ENCODE results near the gene NUDT15.
"Not testable (repeated sequence)": the region's sequence is repeated elsewhere in the genome, so short reads cannot be mapped to it uniquely, and the experiment has no call there.

The NUDT15 gene

GRCh38 chr13:48043789-48044503, 6.4 kb downstream of the NUDT15 start:
- DNase-seq = no peak

GRCh38 chr13:48050550-48050949, 13.0 kb downstream of the NUDT15 start:
- DNase-seq = no peak

GRCh38 chr13:48054601-48055000, 17.1 kb downstream of the NUDT15 start:
- no peak for DNase-seq

- DNase-seq = no peak
These were observed 18.2 kb downstream of the NUDT15 start for GRCh38 chr13:48055712-48056111.

GRCh38 chr13:48058536-48058935, 21.0 kb downstream of the NUDT15 start:
- not testable (repeated sequence) for DNase-seq

GRCh38 chr13:48059951-48060350, 22.4 kb downstream of the NUDT15 start:
- DNase-seq = not testable (repeated sequence)

- DNase-seq = no peak
These were observed 28.9 kb downstream of the NUDT15 start for GRCh38 chr13:48066310-48066989.

- DNase-seq = no peak
These were observed 30.5 kb downstream of the NUDT15 start for GRCh38 chr13:48068036-48068435.

- DNase-seq = no peak
These were observed 31.4 kb downstream of the NUDT15 start for GRCh38 chr13:48068952-48069351.

- no peak for DNase-seq
These were observed 32.0 kb downstream of the NUDT15 start for GRCh38 chr13:48069573-48069972.

GRCh38 chr13:48070942-48071341, 33.4 kb downstream of the NUDT15 start:
- no peak for DNase-seq

GRCh38 chr13:48072304-48072703, 34.8 kb downstream of the NUDT15 start:
- DNase-seq = no peak

- DNase-seq = no peak
These were observed 35.3 kb downstream of the NUDT15 start for GRCh38 chr13:48072787-48073186.

- DNase-seq = no peak
These were observed 36.5 kb downstream of the NUDT15 start for GRCh38 chr13:48074006-48074405.

- DNase-seq = no peak
These were observed 40.7 kb downstream of the NUDT15 start for GRCh38 chr13:48078251-48078656.

GRCh38 chr13:48081739-48082138, 44.2 kb downstream of the NUDT15 start:
- DNase-seq = no peak

- DNase-seq = no peak
These were observed 48.7 kb downstream of the NUDT15 start for GRCh38 chr13:48086272-48086671.

GRCh38 chr13:48093588-48093987, 56.1 kb downstream of the NUDT15 start:
- DNase-seq = no peak

- DNase-seq = no peak
These were observed 56.9 kb downstream of the NUDT15 start for GRCh38 chr13:48094404-48094780.

- peak; percentile 92 to 99 (median 97) for DNase-seq
These were observed 57.4 kb downstream of the NUDT15 start, which contains the start of gene MED4 for GRCh38 chr13:48094781-48095502. Gene MED4, minus strand, starts transcription at chr13:48095104. Its CDS starts 26 bp downstream, at chr13:48095078.

GRCh38 chr13:48096670-48097069, 59.1 kb downstream of the NUDT15 start:
- no peak for DNase-seq

All from activated CD4-positive, CD25-positive, alpha-beta regulatory T cell (primary cell).